ENCODE results near the gene SYT9. TPM values are rescaled to one million over a fixed set of nuclear protein-coding genes. Genes with fewer than 3 reads are reported as not detected.

Gene SYT9
- total RNA-seq, 1 donor from 2014 or later = not detected

DNA sequence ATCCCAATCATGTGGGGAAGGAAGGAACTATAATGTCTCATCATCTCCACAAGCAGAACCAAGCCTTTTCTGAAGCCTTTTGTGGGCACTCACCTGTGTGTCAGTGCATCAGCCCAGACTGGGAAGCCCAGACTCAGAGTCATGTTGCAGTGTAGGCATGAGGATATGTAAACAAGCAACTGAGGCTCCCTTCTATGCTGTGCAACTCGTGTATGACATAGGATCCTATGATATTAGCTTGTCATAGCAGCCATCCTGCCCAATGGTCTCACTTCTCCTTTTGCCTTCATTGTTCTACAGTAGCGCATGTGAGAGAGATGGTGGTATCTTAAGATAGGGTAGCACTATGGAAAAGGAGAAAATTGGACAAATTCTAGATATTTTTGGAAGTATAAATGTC lies 130.2 kb downstream of the SYT9 start:
- H3K27ac Mint-ChIP-seq = no peak overlapping the region
- no peaks in the 10 kb centered on the region for H3K9me3 Mint-ChIP-seq
- no peaks in the 10 kb centered on the region for H3K4me1 Mint-ChIP-seq (ENCODE audit: low read depth)
- H3K36me3 Mint-ChIP-seq (ENCODE audit: low read depth) = no peaks in the 10 kb centered on the region
- intact Hi-C loops (cut with micrococcal nuclease) = no loop called here
- H3K4me3 Mint-ChIP-seq = no peak overlapping the region
- no peak for DNase-seq (ENCODE audit: low spot score)
- H3K27me3 Mint-ChIP-seq (ENCODE audit: insufficient read depth) = peaks cover 6% of the 10 kb centered on the region

DNA sequence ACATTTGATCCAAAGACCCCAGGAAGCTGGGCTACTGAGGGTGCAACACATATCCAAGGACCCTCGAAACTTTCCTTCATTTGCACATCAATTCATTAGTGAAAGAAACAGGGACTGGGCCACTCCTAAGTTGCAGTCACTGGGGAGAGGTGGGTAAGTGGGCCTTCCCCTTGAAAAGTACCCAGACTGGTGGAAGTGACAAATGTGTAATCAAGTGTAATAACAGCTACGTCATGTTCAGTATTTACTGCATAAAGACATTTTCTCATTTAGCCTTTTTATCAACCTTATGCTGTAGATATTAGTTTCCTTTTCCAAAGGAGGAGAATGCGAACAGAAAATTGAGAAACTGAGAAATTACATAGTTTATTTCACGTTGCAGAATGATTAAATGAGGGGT lies 131.7 kb downstream of the SYT9 start:
- intact Hi-C loops (cut with micrococcal nuclease) = no loop called here
- no peaks in the 10 kb centered on the region for H3K9me3 Mint-ChIP-seq
- no peaks in the 10 kb centered on the region for H3K36me3 Mint-ChIP-seq (ENCODE audit: low read depth)
- H3K27ac Mint-ChIP-seq = no peak overlapping the region
- DNase-seq (ENCODE audit: low spot score) = no peak
- H3K27me3 Mint-ChIP-seq (ENCODE audit: insufficient read depth) = peaks cover 6% of the 10 kb centered on the region
- no peaks in the 10 kb centered on the region for H3K4me1 Mint-ChIP-seq (ENCODE audit: low read depth)
- H3K4me3 Mint-ChIP-seq = no peak overlapping the region

DNA sequence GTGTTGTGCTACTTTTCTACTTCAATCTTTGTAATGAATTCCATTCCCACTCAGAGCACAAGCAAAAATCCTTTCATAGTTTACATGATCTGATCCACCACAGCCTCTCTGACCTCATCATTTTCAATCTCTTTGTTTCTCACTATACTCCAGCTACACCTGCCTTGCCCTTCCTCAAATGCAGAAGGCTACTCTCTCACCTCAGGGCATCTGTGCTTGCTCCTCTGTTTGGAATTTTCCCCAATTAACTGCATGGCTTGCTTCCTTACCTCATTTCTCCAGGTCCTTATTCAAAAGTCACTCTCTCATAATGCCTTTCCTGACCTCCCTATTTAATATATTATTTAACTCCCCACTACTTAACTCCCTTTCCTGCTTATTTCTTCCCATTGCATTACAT lies 133.0 kb downstream of the SYT9 start:
- H3K27ac Mint-ChIP-seq = no peak overlapping the region
- H3K4me1 Mint-ChIP-seq (ENCODE audit: low read depth) = no peaks in the 10 kb centered on the region
- intact Hi-C loops (cut with micrococcal nuclease) = no loop called here
- no peak for DNase-seq (ENCODE audit: low spot score)
- no peaks in the 10 kb centered on the region for H3K9me3 Mint-ChIP-seq
- H3K36me3 Mint-ChIP-seq (ENCODE audit: low read depth) = no peaks in the 10 kb centered on the region
- no peak overlapping the region for H3K4me3 Mint-ChIP-seq
- peaks cover 4% of the 10 kb centered on the region for H3K27me3 Mint-ChIP-seq (ENCODE audit: insufficient read depth)

DNA sequence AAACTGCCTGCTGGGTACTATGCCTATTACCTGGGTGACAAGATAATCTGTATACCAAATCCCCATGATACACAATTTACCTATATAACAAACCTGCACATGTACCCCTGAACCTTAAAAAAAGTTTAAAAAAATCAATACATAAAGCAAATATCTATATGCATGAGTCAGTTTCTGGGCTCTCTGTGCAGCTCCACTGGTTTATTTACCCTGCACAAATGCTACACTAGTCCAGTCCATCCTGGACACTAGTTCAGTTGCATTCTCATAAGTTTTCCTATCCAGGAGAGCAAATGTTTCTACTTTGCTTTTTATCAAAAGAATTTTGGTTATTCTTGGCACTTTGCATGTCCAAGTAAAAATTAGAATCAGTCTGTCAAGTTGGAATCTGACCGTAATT lies 133.8 kb downstream of the SYT9 start:
- peaks cover 2% of the 10 kb centered on the region for H3K27me3 Mint-ChIP-seq (ENCODE audit: insufficient read depth)
- H3K36me3 Mint-ChIP-seq (ENCODE audit: low read depth) = no peaks in the 10 kb centered on the region
- H3K4me1 Mint-ChIP-seq (ENCODE audit: low read depth) = no peaks in the 10 kb centered on the region
- no peak for DNase-seq (ENCODE audit: low spot score)
- intact Hi-C loops (cut with micrococcal nuclease) = no loop called here
- no peaks in the 10 kb centered on the region for H3K9me3 Mint-ChIP-seq
- no peak overlapping the region for H3K27ac Mint-ChIP-seq
- no peak overlapping the region for H3K4me3 Mint-ChIP-seq

DNA sequence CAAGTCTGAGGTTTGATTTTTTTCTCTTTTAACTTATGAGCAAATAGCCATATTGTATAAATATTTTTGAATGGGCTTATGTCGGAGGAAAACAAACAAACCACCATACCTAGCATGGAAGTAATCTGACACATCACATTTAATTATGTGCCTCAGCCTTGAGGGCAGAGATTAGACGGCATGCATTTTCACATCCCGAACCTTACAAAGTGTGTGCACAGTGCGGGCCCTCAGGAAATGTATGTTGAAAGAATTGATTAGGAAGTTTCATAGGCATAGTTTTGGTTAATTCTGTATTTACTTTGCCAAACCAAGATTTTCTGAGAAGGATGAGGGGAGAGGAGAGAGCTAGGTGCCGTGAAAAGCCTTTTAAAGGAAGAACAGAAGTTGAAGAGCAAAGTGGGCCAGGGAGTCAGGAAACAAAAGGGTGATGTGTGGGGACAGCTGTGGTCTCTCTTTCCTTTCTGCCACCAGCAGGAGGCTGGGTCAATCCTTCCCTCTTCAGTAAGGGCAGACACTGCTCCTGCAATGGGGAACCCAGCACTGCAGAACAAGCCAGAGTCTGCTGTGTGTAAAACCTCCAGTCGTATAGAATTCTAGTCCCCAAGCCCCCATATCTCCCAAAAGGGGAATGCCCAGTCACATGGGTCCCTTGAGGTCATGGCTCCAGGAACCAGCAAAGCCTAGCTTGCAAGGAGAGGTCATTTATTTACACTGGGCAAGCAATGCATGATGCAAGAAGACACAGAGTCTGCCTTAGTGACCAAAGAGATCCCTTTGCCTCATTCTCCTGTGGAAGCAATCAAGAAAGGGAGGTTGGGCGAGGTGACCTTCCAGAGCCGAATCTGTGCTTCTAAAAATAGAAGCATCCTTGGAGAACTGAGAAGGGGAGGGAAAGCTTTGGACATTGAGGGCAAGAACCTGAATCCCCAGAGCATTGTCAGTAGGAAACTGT lies 162.5 kb downstream of the SYT9 start:
- H3K27ac Mint-ChIP-seq = no peak overlapping the region
- H3K4me1 Mint-ChIP-seq (ENCODE audit: low read depth) = no peaks in the 10 kb centered on the region
- no peaks in the 10 kb centered on the region for H3K27me3 Mint-ChIP-seq (ENCODE audit: insufficient read depth)
- no peaks in the 10 kb centered on the region for H3K9me3 Mint-ChIP-seq
- no peaks in the 10 kb centered on the region for H3K36me3 Mint-ChIP-seq (ENCODE audit: low read depth)
- intact Hi-C loops (cut with micrococcal nuclease) = no loop called here
- DNase-seq (ENCODE audit: low spot score) = no peak
- no peak overlapping the region for H3K4me3 Mint-ChIP-seq

DNA sequence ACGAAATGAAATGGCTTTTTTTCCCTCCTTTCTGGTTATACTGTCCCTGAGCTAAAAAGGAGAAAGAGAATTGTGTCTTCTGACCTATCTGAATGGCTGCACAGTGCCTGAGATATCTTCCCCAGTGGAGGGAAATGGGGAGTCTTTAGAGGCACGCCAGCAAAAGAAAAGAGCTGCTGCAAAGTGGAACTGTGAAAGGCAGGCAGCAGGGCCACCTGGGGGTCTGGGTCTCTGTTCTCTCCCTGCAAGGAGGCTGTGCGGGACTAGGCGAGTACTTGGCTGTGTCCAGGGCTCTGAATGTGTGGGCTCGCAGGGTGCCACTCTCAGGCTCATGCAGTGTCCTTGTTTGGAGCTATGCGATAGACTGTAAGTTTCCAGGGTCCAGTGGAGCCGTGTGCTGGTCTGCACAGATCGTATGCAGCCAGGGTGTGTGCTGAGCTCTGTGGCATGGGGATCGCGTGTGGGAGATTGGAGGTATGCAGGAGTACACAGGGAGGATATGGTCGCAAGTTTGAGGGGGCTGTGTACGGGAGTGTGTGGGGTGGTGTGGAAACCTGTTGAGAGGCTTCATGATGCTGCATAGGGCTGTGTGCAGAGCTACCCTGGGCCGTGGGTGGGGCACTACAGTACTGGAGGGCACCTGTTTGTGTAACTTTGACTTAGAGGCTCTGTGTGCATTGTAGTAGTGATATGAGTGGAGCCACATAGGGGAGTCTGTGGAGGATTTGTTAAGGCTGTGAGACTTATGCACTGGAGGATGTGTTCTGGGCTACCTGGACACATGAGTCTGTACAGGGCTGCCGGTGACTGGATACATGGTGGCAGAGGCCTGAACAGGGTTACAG lies 163.5 kb downstream of the SYT9 start:
- Mint-ChIP-seq H3K36me3 (ENCODE audit: low read depth) (no peaks in the 10 kb centered on the region), H3K4me1 (ENCODE audit: low read depth) (no peaks in the 10 kb centered on the region), H3K4me3 (no peak overlapping the region), H3K27ac (no peak overlapping the region), H3K27me3 (ENCODE audit: insufficient read depth) (peaks cover 4% of the 10 kb centered on the region), H3K9me3 (no peaks in the 10 kb centered on the region)
- intact Hi-C loops (cut with micrococcal nuclease) = no loop called here
- DNase-seq (ENCODE audit: low spot score) = no peak

DNA sequence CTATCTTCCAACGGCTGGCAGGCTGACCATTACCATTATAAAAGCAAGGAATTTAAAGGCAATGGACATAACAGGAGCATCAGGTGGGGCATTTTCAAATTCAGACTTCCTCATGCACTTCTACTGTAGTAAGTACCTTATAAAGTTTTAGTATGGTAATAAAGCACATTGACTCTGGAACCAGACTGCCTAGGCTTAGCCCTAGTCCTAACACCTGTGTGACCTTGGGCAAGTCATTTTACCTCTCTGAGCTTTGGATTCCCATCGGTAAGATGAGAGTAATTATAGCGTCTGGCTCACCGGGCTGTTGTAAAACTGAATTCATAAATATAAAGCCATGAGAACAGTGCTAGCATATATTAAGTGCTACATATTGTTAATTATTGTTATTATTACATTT lies 164.4 kb downstream of the SYT9 start:
- no peaks in the 10 kb centered on the region for H3K9me3 Mint-ChIP-seq
- DNase-seq (ENCODE audit: low spot score) = no peak
- H3K4me3 Mint-ChIP-seq = no peak overlapping the region
- H3K27ac Mint-ChIP-seq = no peak overlapping the region
- no peaks in the 10 kb centered on the region for H3K36me3 Mint-ChIP-seq (ENCODE audit: low read depth)
- H3K4me1 Mint-ChIP-seq (ENCODE audit: low read depth) = no peaks in the 10 kb centered on the region
- H3K27me3 Mint-ChIP-seq (ENCODE audit: insufficient read depth) = peaks cover 6% of the 10 kb centered on the region
- intact Hi-C loops (cut with micrococcal nuclease) = no loop called here

DNA sequence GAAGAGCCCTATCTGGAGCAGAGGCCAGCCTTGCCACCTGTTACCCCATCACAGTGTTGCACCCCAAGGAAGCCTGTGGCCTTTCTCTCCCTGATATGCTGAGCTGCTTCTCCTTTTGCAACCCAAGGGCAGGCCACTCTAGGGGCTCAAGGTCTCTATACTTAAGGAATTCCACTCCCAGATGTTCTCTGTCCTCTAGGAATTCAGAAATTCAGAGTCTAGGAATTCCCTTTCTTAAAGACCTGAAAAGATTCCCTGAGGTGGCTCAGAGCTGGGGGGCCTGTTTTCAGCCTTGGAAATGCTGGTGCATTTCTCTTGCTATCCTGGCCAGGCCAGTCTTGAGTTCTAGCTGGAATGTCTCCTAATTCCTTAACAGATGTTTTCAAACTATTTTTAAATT lies 165.6 kb downstream of the SYT9 start:
- H3K27ac Mint-ChIP-seq = no peak overlapping the region
- H3K36me3 Mint-ChIP-seq (ENCODE audit: low read depth) = no peaks in the 10 kb centered on the region
- DNase-seq (ENCODE audit: low spot score) = no peak
- no peak overlapping the region for H3K4me3 Mint-ChIP-seq
- intact Hi-C loops (cut with micrococcal nuclease) = no loop called here
- no peaks in the 10 kb centered on the region for H3K9me3 Mint-ChIP-seq
- H3K27me3 Mint-ChIP-seq (ENCODE audit: insufficient read depth) = peaks cover 6% of the 10 kb centered on the region
- H3K4me1 Mint-ChIP-seq (ENCODE audit: low read depth) = peaks cover under 1% of the 10 kb centered on the region

DNA sequence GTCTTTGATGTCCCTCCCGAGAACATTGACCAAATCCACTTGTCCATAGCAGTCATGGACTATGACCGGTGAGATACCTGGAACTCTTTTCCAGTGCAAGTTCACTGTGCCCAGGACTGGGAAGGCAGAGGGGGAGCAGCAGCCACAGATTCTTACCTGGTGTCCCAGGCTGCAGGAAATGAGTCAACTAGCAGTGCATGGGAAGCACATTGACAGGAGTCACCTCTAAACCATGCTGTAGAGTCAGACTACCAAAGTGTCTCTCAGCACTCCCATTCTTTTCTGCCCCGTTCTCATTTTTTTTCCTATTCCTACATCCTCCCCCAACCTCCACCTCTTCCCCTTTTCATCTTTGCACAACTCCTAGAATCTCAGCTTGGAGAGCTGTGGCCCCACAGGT lies 166.4 kb downstream of the SYT9 start:
- Mint-ChIP-seq H3K4me3 (no peak overlapping the region), H3K9me3 (no peaks in the 10 kb centered on the region)
- intact Hi-C loops (cut with micrococcal nuclease) = no loop called here

DNA sequence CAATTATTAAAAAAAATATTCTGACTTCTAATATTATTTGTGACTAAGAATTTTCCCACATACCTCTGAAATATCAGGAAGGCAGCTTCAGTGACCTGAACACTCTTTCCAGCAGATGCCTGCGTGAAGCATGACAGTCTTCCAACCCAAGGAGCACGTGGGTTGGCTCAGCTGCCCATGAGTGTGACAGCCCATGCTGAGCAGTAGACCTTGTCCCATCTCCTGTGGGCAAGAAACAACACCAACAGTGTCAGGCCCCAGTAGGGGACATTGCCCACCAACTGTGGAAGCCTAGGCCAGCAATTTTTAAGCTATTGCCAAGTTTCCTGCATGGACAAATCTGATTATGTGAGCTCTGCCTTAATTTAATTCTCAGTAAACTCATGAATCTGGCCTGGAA lies 167.2 kb downstream of the SYT9 start:
- Mint-ChIP-seq H3K27me3 (ENCODE audit: insufficient read depth) (peaks cover 6% of the 10 kb centered on the region), H3K27ac (no peak overlapping the region), H3K4me3 (no peak overlapping the region), H3K4me1 (ENCODE audit: low read depth) (peaks cover 11% of the 10 kb centered on the region), H3K9me3 (no peaks in the 10 kb centered on the region), H3K36me3 (ENCODE audit: low read depth) (no peaks in the 10 kb centered on the region)
- no peak for DNase-seq (ENCODE audit: low spot score)
- intact Hi-C loops (cut with micrococcal nuclease) = no loop called here

More for the DNA sequence above, 166.4 kb downstream of the SYT9 start:
- H3K36me3 Mint-ChIP-seq (ENCODE audit: low read depth) = no peaks in the 10 kb centered on the region
- DNase-seq (ENCODE audit: low spot score) = no peak
- peaks cover 6% of the 10 kb centered on the region for H3K27me3 Mint-ChIP-seq (ENCODE audit: insufficient read depth)
- no peak overlapping the region for H3K27ac Mint-ChIP-seq
- peaks cover 8% of the 10 kb centered on the region for H3K4me1 Mint-ChIP-seq (ENCODE audit: low read depth)

DNA sequence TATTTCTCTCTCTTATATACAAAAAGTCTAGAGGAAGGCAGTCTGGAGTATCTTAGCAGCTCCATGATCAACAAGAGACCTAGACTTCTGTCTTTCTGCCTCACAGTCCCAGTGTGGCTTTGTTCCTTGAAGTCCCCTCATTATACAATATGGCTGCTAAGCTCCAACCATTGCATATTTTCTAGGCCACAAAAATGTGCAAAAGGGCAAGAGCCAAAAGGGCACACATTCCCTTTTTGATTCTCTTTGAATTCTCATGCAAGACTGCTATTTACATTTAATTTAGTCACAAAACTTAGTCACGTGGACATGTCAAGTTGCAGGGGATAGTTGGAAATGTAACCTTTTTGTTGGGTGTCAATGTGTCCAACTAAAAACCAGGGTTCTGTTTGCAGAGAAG lies 169.4 kb downstream of the SYT9 start:
- peaks cover 11% of the 10 kb centered on the region for H3K4me1 Mint-ChIP-seq (ENCODE audit: low read depth)
- no peaks in the 10 kb centered on the region for H3K9me3 Mint-ChIP-seq
- no peaks in the 10 kb centered on the region for H3K36me3 Mint-ChIP-seq (ENCODE audit: low read depth)
- H3K4me3 Mint-ChIP-seq = no peak overlapping the region
- H3K27ac Mint-ChIP-seq = no peak overlapping the region
- DNase-seq (ENCODE audit: low spot score) = no peak
- intact Hi-C loops (cut with micrococcal nuclease) = no loop called here
- peaks cover 7% of the 10 kb centered on the region for H3K27me3 Mint-ChIP-seq (ENCODE audit: insufficient read depth)

DNA sequence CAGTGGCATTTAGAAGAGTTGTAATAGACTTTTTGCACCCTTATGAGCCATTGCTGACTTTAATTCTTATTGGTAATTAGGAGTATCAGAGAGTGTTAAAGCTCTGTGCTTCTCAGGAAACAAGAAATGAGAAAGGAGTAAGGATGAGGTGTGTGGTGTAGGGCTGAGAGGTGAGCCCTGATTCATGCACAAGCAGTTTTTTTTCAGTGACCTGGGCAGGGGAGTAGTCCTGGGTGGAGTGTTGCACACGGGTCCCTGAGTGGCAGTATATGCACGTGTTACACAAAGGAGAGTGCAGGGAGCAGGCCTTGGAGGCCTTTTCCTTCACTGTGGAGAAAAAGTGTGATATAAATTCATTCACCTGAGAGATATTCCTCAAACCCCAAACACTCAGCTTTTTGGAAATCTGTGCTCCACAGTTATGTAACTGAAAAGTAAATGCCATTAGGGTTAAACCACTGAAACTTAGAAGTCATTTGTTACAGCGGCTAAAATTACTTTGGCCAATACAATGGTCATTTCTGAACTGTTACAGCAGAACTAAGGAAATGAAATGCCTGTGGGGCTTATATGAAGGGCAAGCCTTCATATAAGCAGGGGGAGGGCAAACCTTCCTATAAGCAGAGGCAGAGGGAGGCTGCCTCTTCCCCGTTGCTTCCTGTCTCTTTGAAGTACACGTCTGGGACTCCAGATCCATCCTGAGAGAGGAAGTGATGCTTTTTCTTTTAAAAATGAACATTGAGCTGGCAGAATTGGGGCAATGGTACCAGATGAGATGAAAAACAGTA lies 171.0 kb downstream of the SYT9 start:
- Mint-ChIP-seq H3K36me3 (ENCODE audit: low read depth) (no peaks in the 10 kb centered on the region), H3K27ac (no peak overlapping the region), H3K4me1 (ENCODE audit: low read depth) (peaks cover 11% of the 10 kb centered on the region), H3K27me3 (ENCODE audit: insufficient read depth) (peaks cover 7% of the 10 kb centered on the region), H3K9me3 (no peaks in the 10 kb centered on the region), H3K4me3 (no peak overlapping the region)
- intact Hi-C loops (cut with micrococcal nuclease) = no loop called here
- no peak for DNase-seq (ENCODE audit: low spot score)
